ENCODE data around the gene TCF23.
"Not testable (repeated sequence)": the region's sequence is repeated elsewhere in the genome, so short reads cannot be mapped to it uniquely, and the experiment has no call there.

Gene TCF23

DNA sequence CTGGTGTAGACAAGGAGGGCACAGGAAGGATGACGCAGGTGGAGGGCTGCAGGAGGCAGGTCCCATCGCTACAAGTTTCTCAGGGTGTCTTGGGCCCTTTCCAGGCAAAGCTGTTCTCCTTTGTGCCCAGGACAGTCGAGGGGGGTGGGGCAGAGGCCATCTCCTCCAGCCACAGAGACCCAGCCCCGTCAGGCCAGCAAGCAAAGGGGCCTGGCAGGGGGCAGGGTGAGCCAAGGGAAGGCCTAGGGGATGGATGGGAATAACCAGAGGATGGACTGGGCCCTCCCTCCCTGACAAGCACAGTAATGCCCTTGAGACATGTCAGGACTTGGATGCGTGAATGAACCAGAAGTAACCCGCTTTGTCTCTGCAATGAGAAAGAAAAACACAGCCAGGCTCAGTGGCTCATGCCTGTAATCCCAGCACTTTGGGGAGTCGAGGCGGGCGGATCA is 6.3 kb downstream of the TCF23 start:
- no peak for DNase-seq (ENCODE audit: low read depth)

DNA sequence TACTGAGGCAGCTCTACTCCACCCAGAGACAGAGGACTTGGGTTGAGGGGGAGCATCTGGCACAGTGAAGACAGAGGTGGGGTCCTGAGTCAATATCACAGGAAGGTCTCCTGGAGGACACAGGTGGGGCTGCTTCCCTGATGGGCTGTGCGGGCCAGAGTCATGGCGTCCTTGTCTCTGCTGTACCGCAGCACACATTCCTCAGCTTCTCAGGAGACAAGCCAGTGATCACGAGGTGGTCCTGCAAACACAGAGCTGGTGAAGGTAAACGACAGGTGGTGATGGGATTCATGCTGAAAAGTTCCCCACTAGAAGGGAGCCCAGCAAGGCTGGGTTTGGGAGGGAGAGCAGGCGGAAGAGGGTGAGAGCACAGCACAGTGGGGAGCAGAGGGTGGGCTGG is 9.7 kb downstream of the TCF23 start:
- no peak for DNase-seq (ENCODE audit: low read depth)

DNA sequence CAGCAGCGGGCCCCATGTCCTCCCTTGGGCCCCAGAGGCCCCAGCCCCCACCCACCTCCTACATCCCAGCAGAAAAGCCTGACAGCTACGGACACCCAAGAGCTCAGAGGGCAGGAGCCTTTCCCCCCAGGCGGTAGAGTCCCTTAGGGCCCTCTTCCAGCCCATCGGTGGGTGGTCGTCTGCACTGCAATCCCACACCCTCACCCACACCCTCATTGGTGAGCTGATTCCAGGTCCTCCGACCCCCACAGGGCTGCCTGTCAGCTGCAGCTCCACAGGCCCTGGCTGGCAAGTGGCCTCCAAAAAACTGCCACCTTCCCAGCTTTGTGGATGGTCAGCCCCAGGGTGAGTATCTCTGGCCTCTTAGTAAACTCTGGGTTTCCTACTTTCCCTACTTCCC is 10.5 kb downstream of the TCF23 start:
- DNase-seq (ENCODE audit: low read depth), result no peak

DNA sequence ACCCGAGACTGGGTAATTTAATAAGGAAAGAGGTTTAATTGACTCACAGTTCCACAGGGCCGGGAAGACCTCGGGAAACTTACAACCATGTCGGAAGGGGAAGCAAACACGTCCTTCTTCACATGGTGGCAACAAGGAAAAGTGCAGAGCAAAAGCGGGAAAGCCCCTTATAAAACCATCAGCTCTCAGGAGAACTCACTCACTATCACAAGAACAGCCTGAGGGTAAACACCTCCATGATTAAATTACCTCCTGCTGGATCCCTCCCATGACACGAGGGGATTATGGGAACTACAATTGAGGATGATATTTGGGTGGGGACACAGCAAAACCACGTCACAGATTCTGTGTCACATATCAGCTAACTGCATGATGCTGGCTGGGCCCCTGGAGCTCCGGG is 11.4 kb downstream of the TCF23 start:
- no peak for DNase-seq (ENCODE audit: low read depth)

DNA sequence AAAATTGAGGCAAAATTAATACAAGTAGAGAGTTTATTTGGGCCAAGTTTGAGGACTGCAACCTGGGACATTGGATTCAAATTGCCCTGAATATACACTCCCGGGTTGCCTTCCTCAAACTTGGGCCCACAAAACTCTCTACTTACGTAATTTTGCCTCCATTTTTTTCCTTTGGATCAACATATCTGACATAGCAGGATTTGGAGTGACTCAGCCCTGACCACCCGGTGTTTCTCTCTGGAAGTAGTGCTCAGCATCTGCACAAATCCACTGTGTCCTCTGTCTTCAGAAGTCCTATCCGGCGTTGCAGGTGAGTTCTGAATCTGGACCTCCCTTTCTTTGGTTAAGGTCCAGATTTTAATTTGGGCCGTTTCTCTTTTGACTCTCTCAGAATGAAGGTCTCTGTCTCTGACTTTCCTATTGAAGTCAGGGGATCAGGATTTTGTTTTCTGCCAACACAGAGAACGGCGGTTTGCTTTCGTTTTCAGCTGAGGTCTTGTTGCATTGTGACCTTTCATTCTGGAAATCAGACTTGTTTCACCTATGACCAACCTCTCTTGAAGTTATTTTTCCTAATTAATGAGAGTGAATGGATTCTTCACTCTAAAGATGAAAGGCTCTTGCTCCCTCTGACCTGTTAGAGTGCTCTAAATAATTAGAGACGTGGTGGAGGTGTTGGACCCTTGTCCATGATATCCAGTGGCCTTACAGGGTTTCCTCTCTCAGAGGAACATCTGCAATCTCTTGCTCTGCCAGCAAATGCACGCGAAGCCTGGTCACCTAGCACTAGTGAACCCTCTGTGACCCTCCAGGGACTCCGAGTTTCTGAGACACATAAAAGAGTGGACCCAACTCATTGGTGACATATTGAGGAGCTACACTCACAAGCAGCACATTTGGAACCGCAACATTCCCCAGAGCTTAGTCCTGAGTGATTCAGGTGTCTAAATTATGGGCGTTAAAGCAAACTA is 13.6 kb downstream of the TCF23 start:
- DNase-seq (ENCODE audit: low read depth), result peak; percentile 59

DNA sequence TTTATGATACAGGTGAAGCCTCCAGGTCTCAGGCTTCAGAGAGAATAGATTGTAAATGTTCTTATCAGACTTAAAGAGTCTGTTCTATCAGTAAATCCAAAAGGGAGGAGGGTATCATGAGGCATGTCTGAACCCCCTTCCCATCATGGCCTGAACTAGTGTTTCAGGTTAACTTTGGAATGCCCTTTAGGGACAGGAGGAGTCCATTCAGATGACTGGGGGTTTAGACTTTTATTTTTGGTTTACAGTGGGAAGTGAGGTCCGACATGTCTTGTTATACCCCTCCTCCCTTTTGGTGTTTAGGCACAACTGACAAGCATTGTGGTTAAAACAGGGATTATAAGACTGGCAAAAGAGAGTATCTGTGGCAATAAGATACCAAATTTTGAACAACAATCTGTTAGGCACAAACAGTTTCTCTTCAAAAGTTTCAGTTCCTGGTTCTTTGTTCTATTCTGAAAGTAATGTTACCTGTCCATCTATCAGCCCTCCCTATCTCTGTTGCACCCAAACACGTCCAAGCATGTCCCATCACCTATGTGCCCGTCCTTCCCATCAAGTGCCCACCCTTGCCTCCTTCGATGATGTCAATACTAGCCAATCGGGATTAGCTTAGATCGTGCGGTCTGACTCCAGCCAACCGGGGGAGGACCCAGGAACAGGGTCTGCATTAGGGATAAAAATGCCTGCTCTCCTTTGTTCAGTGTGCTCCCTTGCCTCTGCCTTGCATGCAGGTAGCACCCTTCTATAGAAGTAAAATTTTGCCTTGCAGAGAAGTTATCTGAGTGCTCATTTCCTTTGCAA is 16.4 kb downstream of the TCF23 start:
- DNase-seq (ENCODE audit: low read depth), result no peak

DNA sequence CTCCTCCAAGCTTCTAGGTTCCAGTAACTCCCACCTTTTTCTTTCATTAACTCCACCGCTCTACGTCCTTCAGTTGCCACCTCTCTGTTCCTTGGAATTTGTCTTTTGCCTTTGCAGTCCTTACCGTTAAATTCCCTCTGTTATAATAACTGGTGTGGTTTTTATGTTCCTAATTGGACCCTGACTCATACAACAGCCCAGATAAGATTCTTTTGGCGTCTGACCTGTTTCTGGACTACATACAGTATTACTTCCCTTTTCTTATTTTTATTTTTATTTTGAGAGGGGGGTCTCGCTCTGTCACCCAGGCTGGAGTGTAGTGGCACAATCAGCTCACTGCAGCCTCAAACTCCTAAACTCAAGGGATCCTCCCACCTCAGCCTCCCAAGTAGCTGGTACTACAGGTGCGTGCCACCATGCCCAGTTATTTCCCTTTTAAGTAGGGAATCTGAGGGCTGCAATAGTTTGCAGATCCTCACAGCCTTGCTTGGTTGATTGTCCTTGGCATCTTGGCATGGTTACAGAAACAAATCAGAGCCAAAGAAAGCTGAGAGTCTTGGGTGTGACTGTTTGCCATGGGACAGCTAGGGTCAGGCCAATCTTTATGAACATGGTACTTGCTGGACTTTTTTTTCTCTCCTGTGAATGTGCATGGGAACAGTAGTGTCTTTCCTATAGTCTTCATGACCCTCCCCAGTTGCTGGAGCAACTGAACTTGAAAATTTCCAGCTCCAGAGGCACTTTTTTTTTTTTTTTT is 22.0 kb downstream of the TCF23 start:
- DNase-seq (ENCODE audit: low read depth), result no peak

DNA sequence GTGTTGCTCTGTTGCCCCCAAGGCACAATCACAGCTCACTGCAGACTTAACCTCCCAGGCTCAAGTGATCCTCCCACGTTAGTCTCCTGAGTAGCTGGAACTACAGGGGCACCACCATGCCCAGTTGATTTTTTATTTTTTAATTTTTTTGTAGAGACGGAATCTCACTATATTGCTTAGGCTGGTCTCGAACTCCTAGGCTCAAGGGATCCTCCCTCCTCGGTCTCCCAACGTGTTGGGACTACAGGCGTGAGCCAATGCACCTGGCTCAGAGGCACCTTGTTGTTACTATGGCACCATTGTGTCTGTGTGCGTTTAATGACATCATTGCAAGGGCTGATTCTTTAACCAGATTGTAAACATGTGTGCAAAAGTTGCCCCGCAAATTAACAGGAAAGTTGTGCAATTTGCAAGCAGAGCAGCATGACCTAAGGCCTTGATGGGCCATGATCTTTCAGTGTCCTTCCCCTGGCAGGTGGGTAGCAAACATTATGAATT is 22.6 kb downstream of the TCF23 start:
- DNase-seq (ENCODE audit: low read depth), result no peak

DNA sequence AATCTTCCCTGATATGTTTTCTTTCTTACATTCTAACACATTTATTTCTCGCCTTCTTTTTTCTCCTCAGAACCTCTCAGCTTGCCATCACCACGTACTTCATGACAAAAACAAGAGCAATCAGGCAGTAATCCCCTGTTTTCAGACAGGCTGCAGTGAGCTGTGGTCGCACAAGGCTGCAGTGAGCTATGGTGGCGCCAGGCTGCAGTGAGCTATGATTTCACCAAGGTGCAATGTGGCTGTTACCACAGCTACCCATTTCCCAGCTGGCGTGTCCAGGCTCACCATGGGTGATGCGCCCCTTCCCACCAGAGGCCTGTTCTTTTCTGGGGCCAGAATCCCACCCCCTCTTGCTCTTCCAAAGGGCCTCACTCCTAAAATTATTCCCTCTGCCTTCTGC is 25.8 kb downstream of the TCF23 start:
- no peak for DNase-seq (ENCODE audit: low read depth)

DNA sequence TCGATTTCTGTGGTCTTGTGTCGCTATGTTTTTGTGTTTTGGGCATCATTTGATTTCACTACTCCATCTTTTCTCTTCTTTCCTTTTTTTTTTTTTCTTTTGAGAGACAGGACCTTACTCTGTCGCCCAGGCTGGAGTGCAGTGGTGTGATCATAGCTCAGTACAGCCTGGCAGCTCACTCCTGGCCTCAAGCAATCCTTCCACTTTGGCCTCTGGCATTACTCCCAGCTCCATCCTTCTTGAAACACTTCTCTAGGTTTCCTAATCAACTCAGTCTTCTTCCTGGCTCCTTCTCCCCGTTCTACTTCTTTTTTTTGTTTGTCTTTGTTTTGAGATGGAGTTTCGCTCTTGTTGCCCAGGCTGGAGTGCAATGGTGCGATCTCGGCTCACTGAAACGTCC is 26.5 kb downstream of the TCF23 start:
- no peak for DNase-seq (ENCODE audit: low read depth)

DNA sequence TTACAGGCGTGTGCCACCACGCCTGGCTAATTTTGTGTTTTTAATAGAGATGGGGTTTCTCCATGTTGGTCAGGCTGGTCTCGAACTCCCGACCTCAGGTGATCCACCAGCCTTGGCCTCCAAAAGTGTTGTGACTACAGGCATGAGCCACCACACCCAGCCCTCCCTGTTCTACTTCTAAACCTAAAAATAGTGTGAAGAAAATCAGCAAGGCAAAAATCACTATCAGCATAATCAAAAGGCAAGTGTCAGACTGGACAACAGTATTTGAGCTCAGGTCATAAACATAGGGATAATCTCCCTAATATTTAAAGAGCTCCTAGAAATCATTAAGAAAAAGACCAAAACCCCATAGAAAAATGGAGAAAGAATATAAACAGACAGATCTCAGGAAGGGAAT is 27.0 kb downstream of the TCF23 start:
- DNase-seq (ENCODE audit: low read depth), result not testable (repeated sequence)

DNA sequence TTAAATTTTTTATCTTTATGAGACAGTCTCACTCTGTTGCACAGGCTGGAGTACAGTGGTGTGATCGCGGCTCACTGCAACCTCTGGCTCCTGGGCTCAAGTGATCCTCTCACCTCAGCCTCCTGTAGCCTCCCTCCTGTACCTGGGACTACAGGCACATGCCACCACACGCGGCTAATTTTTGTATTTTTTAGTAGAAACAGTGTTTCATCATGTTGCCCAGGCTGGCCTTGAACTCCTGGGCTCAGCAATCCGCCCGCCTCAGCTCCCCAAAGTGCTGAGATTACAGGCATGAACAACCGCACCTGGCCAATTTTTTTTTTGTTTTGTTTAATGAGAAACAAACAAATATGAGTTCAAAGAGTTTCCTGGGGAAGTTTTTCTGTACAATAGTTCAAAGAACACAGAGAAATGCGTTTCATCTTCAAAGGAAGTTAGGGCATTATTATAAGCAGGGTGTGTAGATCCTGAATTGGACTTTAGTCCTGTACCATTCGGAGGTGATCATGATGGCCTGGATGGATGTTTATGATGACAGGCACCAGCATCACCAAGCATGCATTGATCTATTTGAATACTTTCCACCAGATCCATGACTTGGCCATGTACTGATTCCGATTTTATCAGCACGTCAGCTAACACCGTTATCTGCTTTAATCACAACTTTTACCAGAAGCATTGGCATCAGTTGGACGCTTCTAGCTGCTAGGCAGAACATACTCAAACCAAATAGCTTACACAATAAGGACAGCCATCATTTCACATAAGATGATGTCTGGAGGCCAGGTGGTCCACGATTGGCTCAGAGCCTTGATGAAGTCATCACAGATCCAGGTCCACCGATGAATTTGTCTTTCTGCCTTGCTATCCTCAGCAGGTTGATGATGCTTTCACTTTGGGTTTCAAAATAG is 28.9 kb downstream of the TCF23 start:
- DNase-seq (ENCODE audit: low read depth), result no peak

DNA sequence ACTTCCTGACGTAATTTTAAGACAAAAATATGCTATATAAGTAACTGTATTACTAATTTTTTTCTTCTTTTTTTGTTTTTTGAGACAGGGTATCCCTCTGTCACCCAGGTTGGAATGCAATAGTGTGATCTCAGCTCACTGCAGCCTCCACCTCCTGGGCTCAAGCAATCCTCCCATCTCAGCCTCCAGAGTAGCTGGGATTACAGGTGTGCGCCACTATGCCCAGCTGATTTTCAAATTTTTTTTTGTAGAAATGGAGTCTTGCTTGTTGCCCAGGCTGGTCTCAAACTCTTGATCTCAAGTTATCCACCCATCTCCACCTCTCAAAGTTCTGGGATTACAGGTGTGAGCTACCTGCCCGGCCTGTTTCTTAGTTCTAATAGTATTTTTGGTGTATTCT is 29.7 kb downstream of the TCF23 start:
- no peak for DNase-seq (ENCODE audit: low read depth)

DNA sequence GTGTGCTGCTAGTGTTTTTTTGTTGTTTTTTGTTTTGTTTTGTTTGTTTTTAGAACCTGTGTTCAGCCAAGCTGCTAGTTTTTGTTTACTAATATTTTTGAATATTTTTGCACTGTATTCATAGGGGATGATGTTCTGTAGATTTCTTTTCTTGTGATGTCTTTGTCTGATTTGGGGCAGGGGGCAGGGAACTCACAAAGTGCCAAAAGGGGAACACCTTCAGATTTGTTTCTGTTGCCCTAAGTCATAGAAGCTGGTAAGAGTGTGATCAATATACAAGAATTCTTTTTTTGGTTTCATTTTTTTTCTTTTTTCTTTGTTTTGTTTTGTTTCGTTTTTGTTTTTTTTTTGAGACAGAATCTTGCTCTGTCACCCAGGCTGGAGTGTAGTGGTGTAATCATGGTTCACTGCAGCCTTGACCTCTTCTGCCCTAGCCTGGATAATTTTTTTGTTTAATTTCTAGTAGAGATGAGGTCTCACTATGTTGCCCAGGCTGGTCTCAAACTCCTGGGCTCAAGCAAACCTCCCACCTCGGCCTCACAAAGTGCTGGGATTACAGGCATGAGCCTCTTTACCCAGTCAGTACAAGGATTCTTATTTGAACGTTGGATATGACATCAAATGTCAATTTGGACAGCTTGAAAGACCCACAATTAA is 30.7 kb downstream of the TCF23 start:
- no peak for DNase-seq (ENCODE audit: low read depth)

DNA sequence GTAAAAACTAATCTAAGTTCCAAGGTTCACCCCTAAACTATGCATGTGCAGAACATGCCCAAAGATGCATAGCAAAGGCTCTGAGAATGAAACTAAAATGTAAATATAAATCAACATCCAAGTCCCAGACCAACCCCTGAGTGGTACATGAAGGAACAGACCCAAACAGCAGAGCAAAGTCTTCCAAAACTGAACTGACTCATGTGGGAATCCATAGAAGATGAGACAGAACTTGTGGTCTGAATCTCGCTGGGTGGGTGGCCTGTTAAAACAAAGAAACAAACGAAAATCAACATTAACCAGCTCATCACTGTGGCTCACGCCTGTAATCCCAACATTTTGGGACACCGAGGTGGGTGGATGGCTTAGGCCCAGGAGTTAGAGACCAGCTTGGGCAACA is 33.5 kb downstream of the TCF23 start:
- peak; percentile 34 for DNase-seq (ENCODE audit: low read depth)

DNA sequence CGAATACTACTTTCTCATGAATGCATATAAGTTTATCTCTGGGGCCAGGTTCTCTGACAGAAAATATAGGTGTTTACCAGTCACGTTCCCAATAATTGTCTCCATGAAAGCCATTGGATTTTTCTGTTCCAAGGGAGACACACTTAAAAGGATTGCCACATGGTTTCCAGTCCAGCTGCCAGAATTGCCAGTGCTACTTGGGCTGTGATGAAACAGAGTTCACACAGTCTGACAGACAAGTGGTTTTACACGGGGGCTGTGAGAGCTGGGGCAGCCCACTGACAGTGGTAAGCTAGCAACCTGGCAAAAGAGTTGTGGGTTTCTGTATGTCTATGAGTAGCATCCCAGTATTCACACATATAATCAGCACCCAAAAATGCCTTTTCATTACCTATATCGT is 35.3 kb downstream of the TCF23 start:
- DNase-seq (ENCODE audit: low read depth), result peak; percentile 38

DNA sequence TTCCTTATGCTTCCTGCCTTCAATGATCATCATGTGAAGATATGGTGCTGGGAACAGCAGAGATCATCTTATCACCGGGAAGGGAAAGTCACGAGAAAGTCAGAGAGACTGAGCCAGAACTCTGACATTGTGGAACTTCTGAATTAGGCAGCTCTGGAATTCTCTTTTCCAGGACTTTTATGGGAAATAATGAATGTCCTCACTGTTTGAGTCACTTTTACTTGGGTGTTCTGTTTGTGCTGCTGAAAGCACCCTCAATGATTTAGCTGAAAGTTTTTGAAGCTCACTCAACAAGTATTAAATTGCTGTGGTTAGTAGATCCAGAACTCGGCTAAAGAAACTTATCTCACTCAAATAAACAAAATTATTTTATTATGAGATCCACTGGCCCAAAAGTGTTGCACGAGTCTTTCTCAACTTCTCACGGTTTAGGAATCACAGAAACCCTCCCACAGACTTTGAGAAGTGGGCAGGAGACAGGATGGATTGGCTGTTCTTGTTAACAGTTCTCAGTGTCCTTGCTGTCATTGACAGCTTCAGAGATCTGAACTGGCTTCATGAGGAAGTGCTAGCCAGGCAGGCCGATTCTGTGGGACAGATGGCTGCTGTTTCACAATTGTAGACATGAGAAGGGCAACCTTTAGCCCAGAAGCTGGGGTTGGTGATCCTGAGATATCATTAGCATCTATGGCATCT is 36.7 kb downstream of the TCF23 start:
- DNase-seq (ENCODE audit: low read depth), result peak; percentile 59

DNA sequence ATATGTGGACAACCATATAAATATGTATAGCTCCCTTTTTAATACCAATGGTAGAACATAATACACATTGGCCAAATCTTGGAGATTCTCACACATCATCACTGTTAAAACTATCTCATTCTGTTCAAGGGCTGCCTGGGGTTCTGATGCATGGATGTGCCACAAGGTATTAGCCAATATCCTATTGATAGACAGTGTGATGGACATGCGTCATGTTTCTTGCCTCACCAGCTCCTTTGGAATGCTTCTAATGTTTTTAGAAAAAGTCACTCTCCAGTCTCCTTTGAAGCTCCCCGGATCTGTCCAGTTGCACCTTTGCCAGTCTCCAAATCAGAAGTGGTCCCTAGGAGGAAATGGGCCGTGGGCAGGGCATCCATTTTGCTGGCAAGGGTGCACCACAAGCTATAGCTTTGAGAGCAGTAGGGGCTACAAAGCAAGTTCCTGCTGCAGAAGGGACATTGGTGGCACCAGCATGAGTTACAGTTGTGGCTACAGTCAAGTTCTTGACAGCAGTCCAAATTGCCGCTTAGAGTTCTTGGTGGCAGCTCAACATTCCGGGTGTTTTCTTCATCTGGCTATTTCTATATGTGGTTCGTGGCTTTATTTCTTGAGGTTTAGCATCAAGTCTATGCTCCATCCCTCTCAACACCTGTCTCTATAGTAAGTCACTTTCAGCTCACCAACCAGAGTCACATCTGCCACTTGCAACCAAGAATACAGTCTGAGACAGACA is 38.0 kb downstream of the TCF23 start:
- DNase-seq (ENCODE audit: low read depth), result no peak

DNA sequence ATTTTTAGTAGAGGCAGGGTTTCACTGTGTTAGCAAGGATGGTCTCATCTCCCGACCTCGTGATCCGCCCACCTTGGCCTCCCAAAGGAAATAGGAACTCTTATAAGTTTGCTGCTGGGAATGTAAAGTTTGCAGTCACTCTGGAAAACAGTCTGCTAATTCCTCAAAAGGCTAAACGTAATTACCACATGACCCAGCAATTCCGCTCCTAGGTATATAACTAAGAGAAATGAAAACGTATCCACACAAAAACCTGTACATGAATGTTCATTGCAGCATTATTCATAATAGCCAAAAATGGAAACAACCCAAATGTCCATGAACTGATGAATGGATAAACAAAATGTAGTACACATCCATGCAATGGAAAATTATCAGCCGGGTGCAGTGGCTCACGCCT is 41.2 kb downstream of the TCF23 start:
- DNase-seq (ENCODE audit: low read depth), result no peak

Measured in iris pigment epithelial cell (primary cell).